Colonic mucosa (tissue), 4 donors: Measurements from ENCODE around the gene PIP5K1A. TPM values are rescaled to one million over a fixed set of nuclear protein-coding genes. Genes with fewer than 3 reads are reported as not detected.

ENCODE experiments used
- DNase-seq: peaks from one replicate; pipeline ENCODE4 v3.0.0-alpha.2; 2020
- H3K27ac ChIP-seq: fragments of 200-600 bp; one replicate; pipeline ENCODE4 v1.8.0; 2021
- H3K27me3 ChIP-seq: fragments of 200-600 bp; one replicate; pipeline ENCODE4 v1.8.0; 2021
- H3K36me3 ChIP-seq: fragments of 200-600 bp; one replicate; pipeline ENCODE4 v1.8.0; 2021
- H3K4me1 ChIP-seq: fragments of 200-600 bp; one replicate; pipeline ENCODE4 v1.8.0; 2021; ENCODE audit warnings: mild to moderate bottlenecking
- H3K4me3 ChIP-seq: fragments of 200-600 bp; one replicate; pipeline ENCODE4 v1.8.0; 2021
- H3K9ac ChIP-seq, 2 donors: one replicate each; pipeline ENCODE4 v1.7.0; 2013; ENCODE audit warnings: control low read depth in 2 of 2, low read depth in 2 of 2, low read length in 2 of 2
- H3K9me3 ChIP-seq: fragments of 200-600 bp; one replicate; pipeline ENCODE4 v1.8.0; 2021
- CTCF ChIP-seq: fragments of 200-600 bp; IDR thresholded peaks from one replicate; pipeline ENCODE4 v1.8.0; 2022; ENCODE audit warnings: antibody characterized with exemption, mild to moderate bottlenecking
- intact Hi-C: fragments of 100-400 bp; cut with DNase I; formaldehyde crosslinking; loops from one replicate; pipeline ENCODE4 v1.14.1; 2022
- total RNA-seq, 2 donors: library from RNA; stranded (reverse); fragmentation: NEBNext Ultra II Directional in 1 of 2; extraction: Animal tissue kit (Norgen Biotek cat#: 25700) in 1 of 2; gene quantifications; one replicate each; pipeline ENCODE4 v1.2.1, GENCODE V29; 2021
- donor health status: healthy.
- donor health status: DM: no; HTN: no; CAD: no.
- donor health status: DM: no; HTN: no; CAD: no.

The PIP5K1A gene
- total RNA-seq, 2 donors from 2014 or later = 33.3 to 38.9 TPM

GRCh38 chr1:151294742-151295462, 96.5 kb downstream of the PIP5K1A start:
- no peaks in the 10 kb centered on the region for H3K9me3 ChIP-seq
- H3K36me3 ChIP-seq = peaks cover 41% of the 10 kb centered on the region
- intact Hi-C loops = no loop called here
- no peak for DNase-seq
- no peak overlapping the region for H3K9ac ChIP-seq
- no peak for TF ChIP-seq CTCF
- no peak overlapping the region for H3K27ac ChIP-seq
- no peaks in the 10 kb centered on the region for H3K4me1 ChIP-seq
- H3K27me3 ChIP-seq = no peaks in the 10 kb centered on the region
- H3K4me3 ChIP-seq = no peak overlapping the region

Other genes with a start within 250 kb of the PIP5K1A start
- gene CERS2, start 223.7 kb upstream of the PIP5K1A start, total RNA-seq = 100 to 1,000 TPM; 140 to 157 TPM
- gene ANXA9, start 216.3 kb upstream of the PIP5K1A start, total RNA-seq = under 1 TPM; 0.40 to 0.53 TPM
- gene MINDY1, start 191.7 kb upstream of the PIP5K1A start, total RNA-seq = 10 to 100 TPM; 40.4 to 43.1 TPM
- 10 to 100 TPM; 20.4 to 21.5 TPM for gene PRUNE1, start 190.1 kb upstream of the PIP5K1A start, total RNA-seq
- gene BNIPL, start 162.0 kb upstream of the PIP5K1A start, total RNA-seq = 1 to 10 TPM in 1 of 2 donors, under 1 TPM in 1; 0.69 to 1.9 TPM
- 1 to 10 TPM; 2.6 to 3.2 TPM for gene C1orf56, start 150.8 kb upstream of the PIP5K1A start, total RNA-seq
- gene CDC42SE1, start 138.9 kb upstream of the PIP5K1A start, total RNA-seq = 10 to 100 TPM; 57.9 to 66.8 TPM
- 1 to 10 TPM in 1 of 2 donors, under 1 TPM in 1; 0.42 to 1.3 TPM for gene MLLT11, start 138.2 kb upstream of the PIP5K1A start, total RNA-seq
- gene GABPB2, start 127.8 kb upstream of the PIP5K1A start, total RNA-seq = 10 to 100 TPM; 13.1 to 15.2 TPM
- gene SEMA6C, start 51.9 kb upstream of the PIP5K1A start, total RNA-seq = 1 to 10 TPM; 1.6 to 3.2 TPM
- gene TNFAIP8L2, start 41.9 kb upstream of the PIP5K1A start, total RNA-seq = 1 to 10 TPM in 1 of 2 donors, under 1 TPM in 1; 0.72 to 1.2 TPM
- gene LYSMD1, start 32.6 kb upstream of the PIP5K1A start, total RNA-seq = 1 to 10 TPM; 6.8 to 7.2 TPM
- 10 to 100 TPM; 22.7 to 31.8 TPM for gene SCNM1, start 32.4 kb upstream of the PIP5K1A start, total RNA-seq
- gene TMOD4, start 22.6 kb upstream of the PIP5K1A start, total RNA-seq = under 1 TPM in 1 of 2 donors, not detected in 1; 0.67 TPM
- 10 to 100 TPM; 38.8 TPM for gene VPS72, start 8.4 kb upstream of the PIP5K1A start, total RNA-seq
- 100 to 1,000 TPM; 103 to 158 TPM for gene PSMD4, start 56.2 kb downstream of the PIP5K1A start, total RNA-seq
- gene ZNF687, start 83.7 kb downstream of the PIP5K1A start, total RNA-seq = 10 to 100 TPM; 27.5 to 28.4 TPM
- gene PI4KB, start 128.9 kb downstream of the PIP5K1A start, total RNA-seq = 10 to 100 TPM; 47.2 to 53.5 TPM
- 10 to 100 TPM; 28.6 to 44.1 TPM for gene RFX5, start 148.7 kb downstream of the PIP5K1A start, total RNA-seq
- gene SELENBP1, start 174.2 kb downstream of the PIP5K1A start, total RNA-seq = 100 to 1,000 TPM; 744 to 902 TPM
- gene PSMB4, start 201.0 kb downstream of the PIP5K1A start, total RNA-seq = 100 to 1,000 TPM; 179 to 273 TPM